NCI-H2227 treated with DMSO at 0.1 percent for 48 hours (cell line): ENCODE data around the gene LRRC49.
A peak's percentile ranks its signal among the peaks of the same experiment; 100 is the strongest.
"Not testable (repeated sequence)": the region's sequence is repeated elsewhere in the genome, so short reads cannot be mapped to it uniquely, and the experiment has no call there.

Experiments used
- DNase-seq: peaks from one replicate; lab custom pipeline; 2025; lab: John Stamatoyannopoulos, UW

The LRRC49 gene

GRCh38 chr15:70867911-70868467, 24.6 kb upstream of the LRRC49 start:
- DNase-seq, result no peak

- no peak for DNase-seq
Observed at GRCh38 chr15:70869346-70869745, 23.3 kb upstream of the LRRC49 start.

- no peak for DNase-seq
Observed at GRCh38 chr15:70870051-70870450, 22.6 kb upstream of the LRRC49 start.

- not testable (repeated sequence) for DNase-seq
Observed at GRCh38 chr15:70871490-70871889, 21.1 kb upstream of the LRRC49 start.

- no peak for DNase-seq
Observed at GRCh38 chr15:70873232-70874054, 19.2 kb upstream of the LRRC49 start.

GRCh38 chr15:70875001-70875782, 17.4 kb upstream of the LRRC49 start:
- DNase-seq, result no peak

- DNase-seq, result no peak
Observed at GRCh38 chr15:70876011-70876410, 16.6 kb upstream of the LRRC49 start.

- no peak for DNase-seq
Observed at GRCh38 chr15:70876683-70877082, 15.9 kb upstream of the LRRC49 start.

GRCh38 chr15:70879401-70879800, 13.2 kb upstream of the LRRC49 start:
- DNase-seq, result no peak

GRCh38 chr15:70880781-70881180, 11.8 kb upstream of the LRRC49 start:
- no peak for DNase-seq

- DNase-seq, result no peak
Observed at GRCh38 chr15:70882361-70882760, 10.3 kb upstream of the LRRC49 start.

GRCh38 chr15:70892912-70893560, 410 bp downstream of the LRRC49 start:
- no peak for DNase-seq

- no peak for DNase-seq
Observed at GRCh38 chr15:70902107-70902506, 9.5 kb downstream of the LRRC49 start.

GRCh38 chr15:70906842-70907241, 14.2 kb downstream of the LRRC49 start:
- no peak for DNase-seq

GRCh38 chr15:70907784-70908471, 15.3 kb downstream of the LRRC49 start:
- no peak for DNase-seq

GRCh38 chr15:70910958-70911357, 18.3 kb downstream of the LRRC49 start:
- no peak for DNase-seq

- no peak for DNase-seq
Observed at GRCh38 chr15:70912187-70912586, 19.6 kb downstream of the LRRC49 start.

- DNase-seq, result no peak
Observed at GRCh38 chr15:70916531-70916930, 23.9 kb downstream of the LRRC49 start.

GRCh38 chr15:70917955-70918354, 25.3 kb downstream of the LRRC49 start:
- DNase-seq, result no peak

- peak; percentile 60 for DNase-seq
Observed at GRCh38 chr15:70920981-70921696, 28.5 kb downstream of the LRRC49 start.

GRCh38 chr15:70922119-70922518, 29.5 kb downstream of the LRRC49 start:
- no peak for DNase-seq
